Neural progenitor cell (in vitro differentiated cells): ENCODE results near the gene ADCY2. TPM values are rescaled to one million over a fixed set of nuclear protein-coding genes. Genes with fewer than 3 reads are reported as not detected.

Experiments used
- DNase-seq: peaks from one replicate; pipeline ENCODE4 v3.0.0-alpha.2; 2016; ENCODE audit warnings: low spot score
- H2AFZ ChIP-seq: fragments of 200-600 bp; sonication (generic); replicated peaks from 2 replicates; pipeline ENCODE4 v1.6.1; 2016; ENCODE audit warnings: antibody characterized with exemption
- H3F3A ChIP-seq: fragments of 200-600 bp; sonication (generic); 2 replicates; pipeline ENCODE4 v1.6.1; 2016; ENCODE audit warnings: antibody characterized with exemption, low read depth
- H3K27ac ChIP-seq: fragments of 200-600 bp; sonication (generic); 2 replicates; pipeline ENCODE4 v1.5.1; 2016; ENCODE audit warnings: mild to moderate bottlenecking
- H3K27me3 ChIP-seq: fragments of 200-600 bp; sonication (generic); 2 replicates; pipeline ENCODE4 v1.6.1; 2016; ENCODE audit warnings: mild to moderate bottlenecking, moderate library complexity
- H3K36me3 ChIP-seq: fragments of 200-600 bp; sonication (generic); 2 replicates; pipeline ENCODE4 v1.5.1; 2016
- H3K4me1 ChIP-seq: fragments of 200-600 bp; sonication (generic); 2 replicates; pipeline ENCODE4 v1.6.1; 2016; ENCODE audit warnings: mixed run types
- H3K4me2 ChIP-seq: fragments of 200-600 bp; sonication (generic); 2 replicates; pipeline ENCODE4 v1.6.1; 2016
- H3K4me3 ChIP-seq: fragments of 200-600 bp; sonication (generic); 2 replicates; pipeline ENCODE4 v1.5.1; 2016
- H3K79me2 ChIP-seq: fragments of 200-600 bp; sonication (generic); 2 replicates; pipeline ENCODE4 v1.6.1; 2016; ENCODE audit warnings: low read depth
- H3K9ac ChIP-seq: fragments of 200-600 bp; sonication (generic); 2 replicates; pipeline ENCODE4 v1.6.1; 2016
- H3K9me3 ChIP-seq: fragments of 200-600 bp; sonication (generic); 2 replicates; pipeline ENCODE4 v1.5.1; 2016; ENCODE audit warnings: low read depth
- H4K20me1 ChIP-seq: fragments of 200-600 bp; sonication (generic); 2 replicates; pipeline ENCODE4 v1.6.1; 2016; ENCODE audit warnings: low read depth
- H3K27ac Mint-ChIP-seq: 3 replicates; pipeline ENCODE4 v1.8.0; 2021; ENCODE audit warnings: mixed read lengths
- H3K27me3 Mint-ChIP-seq: 2 replicates; pipeline ENCODE4 v1.8.0; 2022; ENCODE audit warnings: low read depth, mild to moderate bottlenecking, inconsistent platforms, moderate library complexity, mixed read lengths; ENCODE audit not compliant: insufficient read depth
- H3K36me3 Mint-ChIP-seq: 3 replicates; pipeline ENCODE4 v1.8.0; 2021; ENCODE audit warnings: mixed read lengths
- H3K4me1 Mint-ChIP-seq: 3 replicates; pipeline ENCODE4 v1.8.0; 2021; ENCODE audit warnings: mixed read lengths
- H3K4me3 Mint-ChIP-seq: 3 replicates; pipeline ENCODE4 v1.8.0; 2021; ENCODE audit warnings: mild to moderate bottlenecking, moderate library complexity, mixed read lengths
- H3K9me3 Mint-ChIP-seq: 3 replicates; pipeline ENCODE4 v1.8.0; 2020; ENCODE audit warnings: mixed read lengths
- CTCF ChIP-seq: fragments of 200-600 bp; sonication (generic); IDR thresholded peaks from 2 replicates; pipeline ENCODE4 v1.5.1; 2017; ENCODE audit warnings: antibody characterized with exemption, mild to moderate bottlenecking
- EZH2 ChIP-seq: fragments of 200-600 bp; sonication (generic); IDR thresholded peaks from 2 replicates; pipeline ENCODE4 v1.6.1; 2017; ENCODE audit warnings: antibody characterized with exemption, mild to moderate bottlenecking, moderate library complexity
- EZH2phosphoT487 ChIP-seq: fragments of 200-600 bp; sonication (generic); IDR thresholded peaks from 2 replicates; pipeline ENCODE4 v1.6.1; 2017; ENCODE audit warnings: antibody characterized with exemption
- total RNA-seq: library from RNA; depleted of rRNA; stranded (reverse); fragments of >200 nt; gene quantifications from 2 replicates; pipeline ENCODE4 v1.2.3, GENCODE V29; 2015; ENCODE audit warnings: low replicate concordance

Gene ADCY2
- total RNA-seq, 1 donor from 2014 or later: 1.2 TPM

- H3F3A ChIP-seq: no peaks in the 10 kb centered on the region
- H3K4me1 Mint-ChIP-seq: peaks cover 19% of the 10 kb centered on the region
- no peaks in the 10 kb centered on the region for H3K27me3 ChIP-seq
- no peak for DNase-seq
- H3K4me3 Mint-ChIP-seq: no peak overlapping the region
- H3K79me2 ChIP-seq: no peaks in the 10 kb centered on the region
- peak overlapping the region; percentile 89 for H2AFZ ChIP-seq
- H3K9me3 ChIP-seq: no peaks in the 10 kb centered on the region
- peaks cover 6% of the 10 kb centered on the region for H3K27me3 Mint-ChIP-seq
- H3K27ac Mint-ChIP-seq: no peak overlapping the region
- no peaks in the 10 kb centered on the region for H3K36me3 ChIP-seq
- H3K4me2 ChIP-seq: peak overlapping the region; percentile 32
- TF ChIP-seq EZH2 (no peak), EZH2phosphoT487 (no peak), CTCF (no peak)
- H3K4me1 ChIP-seq: peaks cover 29% of the 10 kb centered on the region
- H3K9me3 Mint-ChIP-seq: no peaks in the 10 kb centered on the region
- no peak overlapping the region for H3K9ac ChIP-seq
- no peak overlapping the region for H3K4me3 ChIP-seq
- H3K36me3 Mint-ChIP-seq: no peaks in the 10 kb centered on the region
- H4K20me1 ChIP-seq: no peaks in the 10 kb centered on the region
- H3K27ac ChIP-seq: no peak overlapping the region
These were observed 383.4 kb downstream of the ADCY2 start for GRCh38 chr5:7779019-7780005.

- H3K4me2 ChIP-seq: no peak overlapping the region
- no peak for DNase-seq
- no peaks in the 10 kb centered on the region for H3F3A ChIP-seq
- peaks cover 3% of the 10 kb centered on the region for H3K27me3 Mint-ChIP-seq
- H3K4me3 Mint-ChIP-seq: no peak overlapping the region
- no peak overlapping the region for H3K27ac ChIP-seq
- no peaks in the 10 kb centered on the region for H4K20me1 ChIP-seq
- H3K27ac Mint-ChIP-seq: no peak overlapping the region
- H3K36me3 ChIP-seq: no peaks in the 10 kb centered on the region
- TF ChIP-seq EZH2phosphoT487: no peak
- no peak for TF ChIP-seq EZH2
- no peak for TF ChIP-seq CTCF
- H3K4me3 ChIP-seq: no peak overlapping the region
- peaks cover 24% of the 10 kb centered on the region for H3K4me1 ChIP-seq
- H3K9ac ChIP-seq: no peak overlapping the region
- H3K79me2 ChIP-seq: no peaks in the 10 kb centered on the region
- no peak overlapping the region for H2AFZ ChIP-seq
- no peaks in the 10 kb centered on the region for H3K9me3 Mint-ChIP-seq
- H3K36me3 Mint-ChIP-seq: no peaks in the 10 kb centered on the region
- peaks cover 15% of the 10 kb centered on the region for H3K4me1 Mint-ChIP-seq
- H3K9me3 ChIP-seq: no peaks in the 10 kb centered on the region
- no peaks in the 10 kb centered on the region for H3K27me3 ChIP-seq
These were observed 386.0 kb downstream of the ADCY2 start for GRCh38 chr5:7781899-7782298.

GRCh38 chr5:7784683-7785380 is 388.9 kb downstream of the ADCY2 start:
- Histone ChIP-seq H3K4me1 (peaks cover 10% of the 10 kb centered on the region), H3F3A (no peaks in the 10 kb centered on the region), H3K9ac (no peak overlapping the region), H3K27ac (no peak overlapping the region), H2AFZ (no peak overlapping the region), H3K9me3 (no peaks in the 10 kb centered on the region), H4K20me1 (no peaks in the 10 kb centered on the region), H3K4me2 (no peak overlapping the region), H3K79me2 (no peaks in the 10 kb centered on the region), H3K27me3 (no peaks in the 10 kb centered on the region), H3K4me3 (no peak overlapping the region), H3K36me3 (no peaks in the 10 kb centered on the region)
- Mint-ChIP-seq H3K9me3 (no peaks in the 10 kb centered on the region), H3K27ac (no peak overlapping the region), H3K4me3 (no peak overlapping the region), H3K36me3 (no peaks in the 10 kb centered on the region), H3K4me1 (peaks cover 5% of the 10 kb centered on the region), H3K27me3 (peaks cover 5% of the 10 kb centered on the region)
- no peak for DNase-seq
- TF ChIP-seq EZH2phosphoT487 (no peak), EZH2 (no peak), CTCF (no peak)
